VCaP (cell line): ENCODE results near the gene TEX13C.

Source experiments
- H3K27ac ChIP-seq: fragments of 450-650 bp; 2 replicates; pipeline ENCODE4 v1.5.1; 2017
- CTCF ChIP-seq: fragments of 450-650 bp; conservative IDR thresholded peaks from 2 replicates; pipeline ENCODE4 v1.5.1; 2017; ENCODE audit warnings: mild to moderate bottlenecking, moderate library complexity

The TEX13C gene

GRCh38 chrX:125319646-125320521 lies at the start of gene TEX13C:
TSS of gene TEX13C (plus strand) at chrX:125319871. CDS start at chrX:125320120, 249 bp downstream.
- no peak for TF ChIP-seq CTCF
- no peak within 1 kb of the TSS for H3K27ac ChIP-seq

- H3K27ac ChIP-seq = no peak overlapping the region
- TF ChIP-seq CTCF = no peak
Observed at GRCh38 chrX:125287282-125287681, 32.4 kb upstream of the TEX13C start.

- H3K27ac ChIP-seq = no peak overlapping the region
- TF ChIP-seq CTCF = no peak
Observed at GRCh38 chrX:125288343-125288742, 31.3 kb upstream of the TEX13C start.

DNA sequence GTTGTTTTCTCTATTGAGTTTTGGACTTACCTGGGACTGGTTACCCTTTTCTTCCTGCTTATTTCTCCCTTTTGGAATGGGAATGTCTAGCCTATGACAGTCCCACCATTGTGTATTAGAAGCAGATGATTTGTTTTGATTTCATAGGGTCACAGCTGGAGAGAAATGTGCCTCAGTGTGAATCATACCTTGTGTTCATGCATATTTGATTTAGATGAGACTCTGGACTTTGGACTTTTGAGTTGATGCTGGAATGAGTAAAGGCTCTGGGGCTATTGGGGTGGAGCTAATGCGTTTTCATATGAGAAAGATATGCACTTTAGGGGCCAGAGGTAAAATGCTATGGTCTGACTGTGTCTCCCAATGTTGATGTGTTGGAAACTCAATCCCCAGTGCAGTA lies 30.5 kb upstream of the TEX13C start:
- TF ChIP-seq CTCF = no peak
- H3K27ac ChIP-seq = no peak overlapping the region

GRCh38 chrX:125289920-125290319 lies 29.8 kb upstream of the TEX13C start:
- TF ChIP-seq CTCF = no peak
- H3K27ac ChIP-seq = no peak overlapping the region

GRCh38 chrX:125291124-125291523 lies 28.5 kb upstream of the TEX13C start:
- H3K27ac ChIP-seq = no peak overlapping the region
- no peak for TF ChIP-seq CTCF

DNA sequence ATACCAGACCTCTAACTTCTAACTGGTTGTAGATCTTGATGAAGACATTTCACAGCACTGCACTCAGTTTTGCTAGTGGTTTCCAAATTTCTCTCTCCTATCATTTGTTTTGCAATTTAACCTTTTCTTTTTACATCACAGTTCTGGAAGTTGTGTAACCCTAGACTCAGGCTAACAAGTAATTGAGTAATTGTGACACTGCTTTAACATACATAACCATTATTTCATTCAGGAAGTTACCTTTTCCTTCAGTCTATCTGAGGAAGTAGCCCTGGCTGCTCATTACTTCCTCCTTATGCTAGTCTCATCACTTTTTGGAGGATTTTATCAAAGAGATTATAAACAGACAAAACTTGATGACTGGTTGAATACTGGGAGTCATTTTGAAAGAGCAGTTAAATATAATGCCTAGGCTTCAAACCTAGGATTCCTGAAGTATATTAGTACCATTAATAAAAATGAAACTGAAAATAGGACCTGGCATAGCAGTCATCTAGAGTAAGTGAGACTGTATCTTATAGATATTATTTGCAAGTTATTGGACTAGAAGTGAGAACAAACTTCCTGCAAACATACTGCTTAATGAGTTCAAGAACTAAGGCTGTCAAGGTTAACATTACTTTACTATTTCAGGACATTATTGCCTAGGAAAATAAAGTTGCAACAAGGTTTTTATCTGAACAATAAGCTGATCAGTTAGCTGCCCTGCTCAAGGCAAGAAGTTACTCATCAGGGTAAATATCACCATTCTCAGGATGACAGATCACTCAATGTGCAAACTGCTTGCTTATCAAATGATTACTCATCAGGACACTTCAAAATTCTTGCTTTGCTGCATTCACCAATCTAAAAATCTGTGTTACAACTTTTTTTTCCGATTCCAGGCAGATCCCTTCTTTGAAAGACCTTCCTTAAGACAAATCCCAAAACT lies 25.6 kb upstream of the TEX13C start:
- H3K27ac ChIP-seq = no peak overlapping the region
- no peak for TF ChIP-seq CTCF
